Loucy (cell line): ENCODE results near the gene ASPDH.

Source experiments
- EZH2phosphoT487 ChIP-seq: fragments of 200-600 bp; IDR thresholded peaks from 2 replicates; pipeline ENCODE4 v1.6.1; 2018; ENCODE audit warnings: antibody characterized with exemption, mild to moderate bottlenecking, moderate library complexity, borderline replicate concordance
- TF ChIP-seq, protein P1 (sequence below): fragments of 200-600 bp; sonication (generic); conservative IDR thresholded peaks from 2 replicates; pipeline ENCODE4 v1.5.1; 2014; ENCODE audit warnings: mild to moderate bottlenecking, antibody characterized with exemption, low read length

DNA sequence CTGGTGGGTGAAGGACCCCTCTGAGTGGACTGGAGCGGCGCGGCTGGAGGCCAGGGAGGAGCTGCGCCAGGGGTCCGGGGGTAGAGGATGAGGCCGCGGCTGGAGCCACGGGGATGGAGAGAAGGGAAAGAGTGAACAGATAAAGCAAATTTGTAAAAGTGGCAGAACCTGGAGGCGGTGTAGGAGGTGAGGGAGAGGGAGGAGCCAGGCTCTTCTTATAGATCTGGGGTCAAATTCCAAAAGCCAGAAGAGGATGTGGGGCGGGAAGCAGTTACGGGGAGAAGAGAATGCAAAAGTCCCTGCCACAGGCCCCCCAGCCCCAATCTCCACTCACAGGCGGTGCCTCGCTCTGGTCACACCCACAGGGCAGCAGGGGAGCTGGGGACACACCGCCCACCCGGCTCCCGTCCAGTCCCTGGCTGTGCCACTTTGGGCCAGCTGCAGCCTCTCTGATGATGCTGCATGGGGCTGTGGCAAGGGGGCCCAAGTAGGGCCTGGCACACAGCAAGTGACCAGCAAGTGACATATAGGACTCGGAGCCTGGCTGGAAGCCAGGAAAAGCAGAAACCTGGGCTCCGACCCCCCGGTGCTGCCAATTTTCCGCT, 43.4 kb upstream of the ASPDH start:
- TF ChIP-seq, protein P1, sequence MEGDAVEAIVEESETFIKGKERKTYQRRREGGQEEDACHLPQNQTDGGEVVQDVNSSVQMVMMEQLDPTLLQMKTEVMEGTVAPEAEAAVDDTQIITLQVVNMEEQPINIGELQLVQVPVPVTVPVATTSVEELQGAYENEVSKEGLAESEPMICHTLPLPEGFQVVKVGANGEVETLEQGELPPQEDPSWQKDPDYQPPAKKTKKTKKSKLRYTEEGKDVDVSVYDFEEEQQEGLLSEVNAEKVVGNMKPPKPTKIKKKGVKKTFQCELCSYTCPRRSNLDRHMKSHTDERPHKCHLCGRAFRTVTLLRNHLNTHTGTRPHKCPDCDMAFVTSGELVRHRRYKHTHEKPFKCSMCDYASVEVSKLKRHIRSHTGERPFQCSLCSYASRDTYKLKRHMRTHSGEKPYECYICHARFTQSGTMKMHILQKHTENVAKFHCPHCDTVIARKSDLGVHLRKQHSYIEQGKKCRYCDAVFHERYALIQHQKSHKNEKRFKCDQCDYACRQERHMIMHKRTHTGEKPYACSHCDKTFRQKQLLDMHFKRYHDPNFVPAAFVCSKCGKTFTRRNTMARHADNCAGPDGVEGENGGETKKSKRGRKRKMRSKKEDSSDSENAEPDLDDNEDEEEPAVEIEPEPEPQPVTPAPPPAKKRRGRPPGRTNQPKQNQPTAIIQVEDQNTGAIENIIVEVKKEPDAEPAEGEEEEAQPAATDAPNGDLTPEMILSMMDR = no peak
- no peak for TF ChIP-seq EZH2phosphoT487
